Measurements from ENCODE around the gene LMO7. TPM values are rescaled to one million over a fixed set of nuclear protein-coding genes. Genes with fewer than 3 reads are reported as not detected.

LMO7 gene
- total and polyA plus RNA-seq, 2 experiments from 2014 or later, result 139 to 232 TPM

DNA sequence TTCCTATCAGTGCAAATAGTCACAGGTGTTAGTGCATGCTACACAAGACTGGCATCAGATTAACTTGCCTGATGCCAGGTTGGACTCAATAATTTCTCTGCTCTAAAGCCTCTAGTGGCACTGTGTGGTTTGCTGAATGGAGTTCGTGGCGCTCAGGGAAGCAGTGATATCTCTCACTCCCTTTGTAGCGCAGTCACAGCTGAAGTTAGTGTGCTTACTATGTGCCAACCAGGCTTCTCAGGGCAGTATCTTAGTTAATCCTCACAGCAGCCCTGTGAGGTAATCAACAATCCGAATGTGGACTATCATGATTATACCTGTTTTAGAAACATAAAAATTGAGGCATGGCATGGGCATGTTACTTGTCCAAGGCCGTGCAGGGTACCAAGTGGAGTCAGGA lies 190.3 kb downstream of the LMO7 start:
- no peak for DNase-seq (ENCODE audit: low read depth in 1 of 2, low spot score in 1 of 2)
- Histone ChIP-seq H3K4me3 (no peak overlapping the region), H3K36me3 (peaks cover 37% of the 10 kb centered on the region), H3K9me3 (ENCODE audit: low read depth) (no peaks in the 10 kb centered on the region), H3K4me1 (ENCODE audit: low read depth) (no peaks in the 10 kb centered on the region), H3K27me3 (no peaks in the 10 kb centered on the region), H3K27ac (no peak overlapping the region)
- TF ChIP-seq, protein P1, sequence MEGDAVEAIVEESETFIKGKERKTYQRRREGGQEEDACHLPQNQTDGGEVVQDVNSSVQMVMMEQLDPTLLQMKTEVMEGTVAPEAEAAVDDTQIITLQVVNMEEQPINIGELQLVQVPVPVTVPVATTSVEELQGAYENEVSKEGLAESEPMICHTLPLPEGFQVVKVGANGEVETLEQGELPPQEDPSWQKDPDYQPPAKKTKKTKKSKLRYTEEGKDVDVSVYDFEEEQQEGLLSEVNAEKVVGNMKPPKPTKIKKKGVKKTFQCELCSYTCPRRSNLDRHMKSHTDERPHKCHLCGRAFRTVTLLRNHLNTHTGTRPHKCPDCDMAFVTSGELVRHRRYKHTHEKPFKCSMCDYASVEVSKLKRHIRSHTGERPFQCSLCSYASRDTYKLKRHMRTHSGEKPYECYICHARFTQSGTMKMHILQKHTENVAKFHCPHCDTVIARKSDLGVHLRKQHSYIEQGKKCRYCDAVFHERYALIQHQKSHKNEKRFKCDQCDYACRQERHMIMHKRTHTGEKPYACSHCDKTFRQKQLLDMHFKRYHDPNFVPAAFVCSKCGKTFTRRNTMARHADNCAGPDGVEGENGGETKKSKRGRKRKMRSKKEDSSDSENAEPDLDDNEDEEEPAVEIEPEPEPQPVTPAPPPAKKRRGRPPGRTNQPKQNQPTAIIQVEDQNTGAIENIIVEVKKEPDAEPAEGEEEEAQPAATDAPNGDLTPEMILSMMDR (IDR thresholded peaks at IDR 0.05; ENCODE audit: low read depth, low read length), result no peak

DNA sequence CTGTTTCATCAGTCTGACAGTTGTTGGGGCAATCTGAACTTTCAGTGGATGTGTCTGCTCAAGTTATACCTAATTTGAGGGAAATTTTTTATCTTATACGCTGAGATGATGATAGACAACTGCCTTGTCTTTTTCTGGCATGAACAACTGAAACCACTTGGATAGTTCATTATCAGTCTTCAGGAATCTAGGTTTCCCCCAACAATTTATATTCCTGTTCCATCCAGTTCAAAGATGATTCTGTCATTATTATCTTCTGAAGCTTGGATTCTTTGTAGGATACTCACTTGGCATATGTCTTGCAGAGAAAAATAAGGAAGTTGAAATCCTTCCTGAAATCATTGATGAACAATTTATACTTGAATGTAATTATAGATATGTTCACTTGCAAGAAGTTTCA lies 193.7 kb downstream of the LMO7 start:
- Histone ChIP-seq H3K27me3 (no peaks in the 10 kb centered on the region), H3K4me3 (no peak overlapping the region), H3K9me3 (ENCODE audit: low read depth) (no peaks in the 10 kb centered on the region), H3K4me1 (ENCODE audit: low read depth) (no peaks in the 10 kb centered on the region), H3K36me3 (peaks cover 8% of the 10 kb centered on the region), H3K27ac (no peak overlapping the region)
- no peak for DNase-seq (ENCODE audit: low read depth in 1 of 2, low spot score in 1 of 2)
- TF ChIP-seq, protein P1 (IDR thresholded peaks at IDR 0.05; ENCODE audit: low read depth, low read length), result no peak

DNA sequence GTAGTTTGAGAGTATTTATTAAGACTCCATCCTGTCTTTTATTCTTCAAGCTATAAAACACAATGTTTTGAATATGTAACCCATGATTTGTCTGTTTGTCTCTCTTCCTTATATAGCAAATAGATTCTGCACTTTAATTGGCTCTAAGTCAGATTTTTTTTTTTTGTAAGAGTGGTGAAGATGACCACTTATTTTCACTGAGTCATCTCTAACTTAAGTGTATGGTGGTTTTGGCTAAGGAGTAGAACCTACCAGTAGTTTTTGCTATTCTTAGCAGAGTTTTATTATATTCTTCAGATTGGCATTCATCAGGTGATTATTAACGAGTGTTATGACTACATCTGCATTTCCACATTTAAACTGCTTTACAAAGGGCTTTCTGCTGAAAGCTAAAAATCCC lies 194.7 kb downstream of the LMO7 start:
- H3K36me3 ChIP-seq, result peaks cover 3% of the 10 kb centered on the region
- TF ChIP-seq, protein P1 (IDR thresholded peaks at IDR 0.05; ENCODE audit: low read depth, low read length), result no peak
- peak in 1 of 2 donors; percentile 8 for DNase-seq (ENCODE audit: low read depth in 1 of 2, low spot score in 1 of 2)
- H3K9me3 ChIP-seq (ENCODE audit: low read depth), result no peaks in the 10 kb centered on the region
- H3K27ac ChIP-seq, result no peak overlapping the region
- no peaks in the 10 kb centered on the region for H3K27me3 ChIP-seq
- H3K4me3 ChIP-seq, result no peak overlapping the region
- no peaks in the 10 kb centered on the region for H3K4me1 ChIP-seq (ENCODE audit: low read depth)

DNA sequence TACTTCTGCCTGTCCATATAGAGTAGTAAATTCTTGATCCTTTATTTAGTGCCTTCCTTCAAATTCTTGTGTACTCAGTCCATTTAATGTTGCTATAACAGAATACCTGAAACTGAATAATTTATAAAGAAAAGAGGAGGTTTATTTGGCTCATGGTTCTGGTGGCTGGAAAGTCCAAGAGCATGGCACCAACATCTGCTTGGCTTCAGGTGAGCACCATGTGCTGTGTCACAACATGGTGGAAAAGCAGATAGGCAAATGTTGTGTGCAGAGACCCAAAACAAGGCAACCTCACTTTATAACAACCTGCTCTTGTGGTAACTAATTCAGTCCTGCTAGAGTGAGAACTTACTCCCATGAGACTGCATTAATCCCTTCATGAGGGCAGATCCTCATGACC lies 195.3 kb downstream of the LMO7 start:
- peaks cover 9% of the 10 kb centered on the region for H3K36me3 ChIP-seq
- no peaks in the 10 kb centered on the region for H3K27me3 ChIP-seq
- no peak for DNase-seq (ENCODE audit: low read depth in 1 of 2, low spot score in 1 of 2)
- TF ChIP-seq, protein P1 (IDR thresholded peaks at IDR 0.05; ENCODE audit: low read depth, low read length), result no peak
- H3K4me1 ChIP-seq (ENCODE audit: low read depth), result no peaks in the 10 kb centered on the region
- H3K27ac ChIP-seq, result no peak overlapping the region
- H3K4me3 ChIP-seq, result no peak overlapping the region
- H3K9me3 ChIP-seq (ENCODE audit: low read depth), result no peaks in the 10 kb centered on the region

DNA sequence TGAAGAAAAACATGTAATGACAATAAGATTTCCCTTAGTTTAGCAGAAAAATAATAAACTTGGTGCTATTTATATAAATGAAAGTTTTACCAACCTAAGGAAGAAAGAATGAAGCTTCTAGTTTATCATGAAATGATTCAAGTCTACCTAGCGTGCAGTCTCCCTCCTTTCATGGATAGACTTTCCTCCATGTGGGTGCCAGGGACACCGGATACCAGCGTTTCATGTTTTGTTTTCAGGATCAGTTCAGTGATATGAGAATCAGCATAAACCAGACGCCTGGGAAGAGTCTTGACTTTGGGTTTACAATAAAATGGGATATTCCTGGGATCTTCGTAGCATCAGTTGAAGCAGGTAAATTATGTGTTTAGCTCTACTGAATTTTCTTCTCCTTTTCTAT lies 196.7 kb downstream of the LMO7 start:
- H3K4me3 ChIP-seq, result no peak overlapping the region
- no peaks in the 10 kb centered on the region for H3K27me3 ChIP-seq
- no peak for DNase-seq (ENCODE audit: low read depth in 1 of 2, low spot score in 1 of 2)
- H3K9me3 ChIP-seq (ENCODE audit: low read depth), result no peaks in the 10 kb centered on the region
- peaks cover 21% of the 10 kb centered on the region for H3K36me3 ChIP-seq
- TF ChIP-seq, protein P1 (IDR thresholded peaks at IDR 0.05; ENCODE audit: low read depth, low read length), result no peak
- H3K27ac ChIP-seq, result no peak overlapping the region
- no peaks in the 10 kb centered on the region for H3K4me1 ChIP-seq (ENCODE audit: low read depth)

DNA sequence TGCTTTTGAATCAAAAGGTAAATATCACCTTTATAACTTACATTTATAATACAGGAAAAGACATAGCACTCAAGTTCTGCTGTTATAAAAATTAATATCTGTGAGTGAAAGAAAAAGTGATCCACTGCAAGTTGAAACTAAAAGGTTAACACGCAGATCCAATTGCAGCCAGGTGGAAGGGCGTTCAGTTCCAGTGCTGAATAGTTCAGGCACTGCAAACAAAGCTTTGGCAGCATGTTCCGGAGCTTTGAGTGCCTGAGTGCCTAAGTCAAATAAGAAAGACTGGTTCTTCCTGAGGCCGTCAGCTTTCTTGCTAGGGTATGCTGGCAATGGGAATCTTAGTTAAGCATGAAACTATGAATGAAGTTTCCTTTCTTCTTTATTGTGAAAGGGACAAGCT lies 200.3 kb downstream of the LMO7 start:
- no peak for DNase-seq (ENCODE audit: low read depth in 1 of 2, low spot score in 1 of 2)
- no peak overlapping the region for H3K4me3 ChIP-seq
- no peak overlapping the region for H3K27ac ChIP-seq
- H3K27me3 ChIP-seq, result no peaks in the 10 kb centered on the region
- H3K9me3 ChIP-seq (ENCODE audit: low read depth), result no peaks in the 10 kb centered on the region
- no peaks in the 10 kb centered on the region for H3K4me1 ChIP-seq (ENCODE audit: low read depth)
- H3K36me3 ChIP-seq, result peaks cover 50% of the 10 kb centered on the region
- TF ChIP-seq, protein P1 (IDR thresholded peaks at IDR 0.05; ENCODE audit: low read depth, low read length), result no peak

All from cardiac muscle cell (in vitro differentiated cells and primary cell).